ENCODE data around the gene ATF6B.

The ATF6B gene

GRCh38 chr6:32087574-32088486 is 40.2 kb downstream of the ATF6B start:
- peak overlapping the region; percentile 43 for H3K14ac ChIP-seq (ENCODE audit: low read length)
- no peak overlapping the region for H2AK5ac ChIP-seq (ENCODE audit: low read length)
- H3K27me3 ChIP-seq (ENCODE audit: insufficient read depth, low read length), result no peaks in the 10 kb centered on the region
- peak; percentile 68 for DNase-seq
- H3K9ac ChIP-seq (ENCODE audit: low read length), result no peak overlapping the region
- H3K36me3 ChIP-seq (ENCODE audit: control insufficient read depth in 1 of 2, insufficient read depth in 2 of 2, low read length in 2 of 2), result no peaks in the 10 kb centered on the region
- H4K12ac ChIP-seq (ENCODE audit: low read depth, low read length), result peak overlapping the region; percentile 64
- H3K79me2 ChIP-seq (ENCODE audit: control insufficient read depth, insufficient read depth, low read length, poor library complexity), result peaks cover 3% of the 10 kb centered on the region
- H3K4me1 ChIP-seq (ENCODE audit: control insufficient read depth in 1 of 2, insufficient read depth in 2 of 2, low read length in 2 of 2), result peaks cover 2 to 13% of the 10 kb centered on the region in 2 experiments
- peak overlapping the region; percentile 70 for H4K8ac ChIP-seq (ENCODE audit: low read depth, low read length)
- no peak overlapping the region for H2BK120ac ChIP-seq (ENCODE audit: insufficient read depth, low read length, poor library complexity)
- H2BK12ac ChIP-seq (ENCODE audit: low read length), result no peak overlapping the region
- no peak overlapping the region for H3K4me3 ChIP-seq (ENCODE audit: low read depth, low read length)
- H2BK5ac ChIP-seq (ENCODE audit: low read depth, low read length, poor library complexity), result no peak overlapping the region
- peak overlapping the region; percentile 36 for H3K18ac ChIP-seq (ENCODE audit: low read length)
- H3K9me3 ChIP-seq (ENCODE audit: insufficient read depth, low read depth, low read length), result peaks cover 3% of the 10 kb centered on the region
- H3K27ac ChIP-seq (ENCODE audit: low read depth, low read length), result no peak overlapping the region
- H4K91ac ChIP-seq (ENCODE audit: low read depth, low read length), result peak overlapping the region; percentile 63
- no peak overlapping the region for H3K4ac ChIP-seq (ENCODE audit: low read depth, low read length)
- H3K4me2 ChIP-seq (ENCODE audit: low read length), result peak overlapping the region; percentile 51
- WGBS (ENCODE audit: extremely low coverage, insufficient coverage, insufficient read length), result no CpG with 5 or more reads among the region's 50 CpGs
- H3K79me1 ChIP-seq (ENCODE audit: low read length), result peaks cover 4% of the 10 kb centered on the region
- H2AFZ ChIP-seq (ENCODE audit: insufficient read depth, low read length, poor library complexity), result peak overlapping the region; percentile 54
- H3K23ac ChIP-seq (ENCODE audit: low read length), result no peak overlapping the region

- H3K23ac ChIP-seq (ENCODE audit: low read length), result no peak overlapping the region
Observed at GRCh38 chr6:32086661-32087573, 41.1 kb downstream of the ATF6B start.

GRCh38 chr6:32085759-32086459 is 42.1 kb downstream of the ATF6B start:
- no CpG with 5 or more reads among the region's 17 CpGs for WGBS (ENCODE audit: extremely low coverage, insufficient coverage, insufficient read length)
- no peak for DNase-seq
- Histone ChIP-seq H2BK120ac (ENCODE audit: insufficient read depth, low read length, poor library complexity) (no peak overlapping the region), H3K4me3 (ENCODE audit: low read depth, low read length) (no peak overlapping the region), H3K79me2 (ENCODE audit: control insufficient read depth, insufficient read depth, low read length, poor library complexity) (peaks cover 3% of the 10 kb centered on the region), H3K4me2 (ENCODE audit: low read length) (no peak overlapping the region), H4K12ac (ENCODE audit: low read depth, low read length) (no peak overlapping the region), H3K18ac (ENCODE audit: low read length) (peak overlapping the region; percentile 17), H3K9ac (ENCODE audit: low read length) (no peak overlapping the region), H3K36me3 (ENCODE audit: control insufficient read depth in 1 of 2, insufficient read depth in 2 of 2, low read length in 2 of 2) (no peaks in the 10 kb centered on the region), H3K27me3 (ENCODE audit: insufficient read depth, low read length) (no peaks in the 10 kb centered on the region), H3K23ac (ENCODE audit: low read length) (no peak overlapping the region), H2BK12ac (ENCODE audit: low read length) (no peak overlapping the region), H3K4ac (ENCODE audit: low read depth, low read length) (no peak overlapping the region), H2BK5ac (ENCODE audit: low read depth, low read length, poor library complexity) (no peak overlapping the region), H3K9me3 (ENCODE audit: insufficient read depth, low read depth, low read length) (peaks cover 3% of the 10 kb centered on the region), H2AK5ac (ENCODE audit: low read length) (no peak overlapping the region), H3K14ac (ENCODE audit: low read length) (no peak overlapping the region), H3K27ac (ENCODE audit: low read depth, low read length) (no peak overlapping the region), H3K4me1 (ENCODE audit: control insufficient read depth in 1 of 2, insufficient read depth in 2 of 2, low read length in 2 of 2) (peaks cover 5 to 13% of the 10 kb centered on the region in 2 experiments), H2AFZ (ENCODE audit: insufficient read depth, low read length, poor library complexity) (no peak overlapping the region), H4K91ac (ENCODE audit: low read depth, low read length) (no peak overlapping the region), H4K8ac (ENCODE audit: low read depth, low read length) (no peak overlapping the region), H3K79me1 (ENCODE audit: low read length) (peaks cover 4% of the 10 kb centered on the region)

More at GRCh38 chr6:32086661-32087573, 41.1 kb downstream of the ATF6B start:
- H3K27me3 ChIP-seq (ENCODE audit: insufficient read depth, low read length), result no peaks in the 10 kb centered on the region
- peak overlapping the region; percentile 7 for H2AFZ ChIP-seq (ENCODE audit: insufficient read depth, low read length, poor library complexity)
- peak overlapping the region; percentile 0 for H2BK120ac ChIP-seq (ENCODE audit: insufficient read depth, low read length, poor library complexity)
- no peak overlapping the region for H3K4ac ChIP-seq (ENCODE audit: low read depth, low read length)
- peak overlapping the region; percentile 21 for H4K91ac ChIP-seq (ENCODE audit: low read depth, low read length)
- WGBS (ENCODE audit: extremely low coverage, insufficient coverage, insufficient read length), result no CpG with 5 or more reads among the region's 45 CpGs
- H3K18ac ChIP-seq (ENCODE audit: low read length), result peak overlapping the region; percentile 17
- peak overlapping the region; percentile 51 for H3K4me2 ChIP-seq (ENCODE audit: low read length)
- DNase-seq, result no peak
- peaks cover 3% of the 10 kb centered on the region for H3K9me3 ChIP-seq (ENCODE audit: insufficient read depth, low read depth, low read length)
- no peak overlapping the region for H3K4me3 ChIP-seq (ENCODE audit: low read depth, low read length)
- no peak overlapping the region for H3K27ac ChIP-seq (ENCODE audit: low read depth, low read length)
- H3K9ac ChIP-seq (ENCODE audit: low read length), result no peak overlapping the region
- no peak overlapping the region for H2AK5ac ChIP-seq (ENCODE audit: low read length)
- H4K12ac ChIP-seq (ENCODE audit: low read depth, low read length), result no peak overlapping the region
- H2BK5ac ChIP-seq (ENCODE audit: low read depth, low read length, poor library complexity), result no peak overlapping the region
- H2BK12ac ChIP-seq (ENCODE audit: low read length), result no peak overlapping the region
- H4K8ac ChIP-seq (ENCODE audit: low read depth, low read length), result peak overlapping the region; percentile 3
- no peaks in the 10 kb centered on the region for H3K36me3 ChIP-seq (ENCODE audit: control insufficient read depth in 1 of 2, insufficient read depth in 2 of 2, low read length in 2 of 2)
- peaks cover 2 to 13% of the 10 kb centered on the region in 2 experiments for H3K4me1 ChIP-seq (ENCODE audit: control insufficient read depth in 1 of 2, insufficient read depth in 2 of 2, low read length in 2 of 2)
- H3K14ac ChIP-seq (ENCODE audit: low read length), result peak overlapping the region; percentile 5
- peaks cover 3% of the 10 kb centered on the region for H3K79me2 ChIP-seq (ENCODE audit: control insufficient read depth, insufficient read depth, low read length, poor library complexity)
- H3K79me1 ChIP-seq (ENCODE audit: low read length), result peaks cover 4% of the 10 kb centered on the region

- H4K12ac ChIP-seq (ENCODE audit: low read depth, low read length), result no peak overlapping the region
- H4K8ac ChIP-seq (ENCODE audit: low read depth, low read length), result no peak overlapping the region
- H3K36me3 ChIP-seq (ENCODE audit: control insufficient read depth in 1 of 2, insufficient read depth in 2 of 2, low read length in 2 of 2), result no peaks in the 10 kb centered on the region
- H2BK5ac ChIP-seq (ENCODE audit: low read depth, low read length, poor library complexity), result no peak overlapping the region
- H3K4ac ChIP-seq (ENCODE audit: low read depth, low read length), result no peak overlapping the region
- no peak overlapping the region for H3K27ac ChIP-seq (ENCODE audit: low read depth, low read length)
- no peaks in the 10 kb centered on the region for H3K27me3 ChIP-seq (ENCODE audit: insufficient read depth, low read length)
- H3K18ac ChIP-seq (ENCODE audit: low read length), result no peak overlapping the region
- no peak overlapping the region for H2AFZ ChIP-seq (ENCODE audit: insufficient read depth, low read length, poor library complexity)
- no peak overlapping the region for H2BK120ac ChIP-seq (ENCODE audit: insufficient read depth, low read length, poor library complexity)
- H3K4me1 ChIP-seq (ENCODE audit: control insufficient read depth in 1 of 2, insufficient read depth in 2 of 2, low read length in 2 of 2), result peaks cover 5 to 13% of the 10 kb centered on the region in 2 experiments
- no peak overlapping the region for H3K9ac ChIP-seq (ENCODE audit: low read length)
- H2AK5ac ChIP-seq (ENCODE audit: low read length), result no peak overlapping the region
- no peak overlapping the region for H3K14ac ChIP-seq (ENCODE audit: low read length)
- peaks cover 4% of the 10 kb centered on the region for H3K79me1 ChIP-seq (ENCODE audit: low read length)
- H3K79me2 ChIP-seq (ENCODE audit: control insufficient read depth, insufficient read depth, low read length, poor library complexity), result peaks cover 3% of the 10 kb centered on the region
- no peak overlapping the region for H3K23ac ChIP-seq (ENCODE audit: low read length)
- no CpG with 5 or more reads among the region's 2 CpGs for WGBS (ENCODE audit: extremely low coverage, insufficient coverage, insufficient read length)
- H3K4me3 ChIP-seq (ENCODE audit: low read depth, low read length), result no peak overlapping the region
- H4K91ac ChIP-seq (ENCODE audit: low read depth, low read length), result no peak overlapping the region
- H3K4me2 ChIP-seq (ENCODE audit: low read length), result no peak overlapping the region
- H3K9me3 ChIP-seq (ENCODE audit: insufficient read depth, low read depth, low read length), result peaks cover 3% of the 10 kb centered on the region
- no peak overlapping the region for H2BK12ac ChIP-seq (ENCODE audit: low read length)
- no peak for DNase-seq
Observed at GRCh38 chr6:32084780-32085179, 43.3 kb downstream of the ATF6B start.
